ENCODE results near the gene AJM1. TPM values are rescaled to one million over a fixed set of nuclear protein-coding genes. Genes with fewer than 3 reads are reported as not detected.

AJM1 gene
- total and polyA plus RNA-seq, 2 donors (not counting 1 experiment from before 2014, with no cell fraction given): 1.7 to 2.9 TPM

DNA sequence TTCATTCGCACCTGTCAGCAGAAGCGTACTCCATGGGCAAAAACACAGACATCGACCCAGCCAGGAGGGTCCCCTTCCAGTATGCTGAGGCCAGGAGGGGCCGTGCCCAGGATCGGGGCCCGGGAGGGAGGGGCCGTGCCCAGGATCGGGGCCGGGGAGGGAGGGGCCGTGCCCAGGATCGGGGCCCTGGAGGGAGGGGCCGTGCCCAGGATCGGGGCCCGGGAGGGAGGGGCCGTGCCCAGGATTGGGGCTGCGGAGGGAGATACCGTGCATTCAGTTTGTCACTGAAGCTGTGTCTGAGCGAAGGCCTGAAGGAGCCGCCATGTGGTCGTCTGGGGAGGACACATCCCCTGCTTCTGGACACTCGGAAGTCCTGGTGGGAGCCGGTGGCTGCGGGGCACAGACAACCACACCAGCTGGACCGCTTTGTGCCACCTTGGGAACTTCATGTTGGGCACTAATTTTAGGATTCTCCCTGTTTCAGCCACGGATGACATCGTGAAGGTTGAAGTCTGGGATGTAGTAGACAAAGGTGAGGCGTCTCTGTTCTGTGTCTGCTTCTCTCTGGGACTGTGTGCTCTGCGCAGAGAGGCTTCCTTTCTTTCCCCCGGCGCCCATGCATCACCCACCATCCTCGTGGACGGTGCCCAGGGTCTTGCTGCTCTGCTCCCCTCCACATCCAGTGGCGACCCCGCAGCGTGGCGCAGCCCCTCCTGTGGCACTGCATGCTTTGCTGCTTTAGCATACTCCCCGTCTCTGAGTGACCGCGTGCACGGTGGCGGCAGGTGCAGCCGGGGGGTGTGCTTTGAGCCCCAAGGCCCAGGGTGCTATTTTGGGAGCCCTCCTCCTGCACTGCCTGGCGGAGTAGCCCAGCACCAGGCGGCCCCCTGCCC, 16.7 kb upstream of the AJM1 start:
- TF ChIP-seq CTCF (IDR thresholded peaks at IDR 0.05) (no peak), EZH2 (IDR thresholded peaks at IDR 0.05; ENCODE audit: borderline replicate concordance, insufficient read depth, low read depth, low read length, poor library complexity, severe bottlenecking) (no peak)
- peaks cover 5% of the 10 kb centered on the region for H3K4me1 Mint-ChIP-seq
- Histone ChIP-seq H4K20me1 (ENCODE audit: control insufficient read depth, insufficient read depth, low read length, poor library complexity, severe bottlenecking) (peaks cover 22% of the 10 kb centered on the region), H3K9me3 (ENCODE audit: control extremely low read depth in 1 of 3, control insufficient read depth in 2 of 3, insufficient read depth in 1 of 3, low read length in 2 of 3) (no peaks in the 10 kb centered on the region), H3K79me2 (ENCODE audit: control insufficient read depth, insufficient read depth, low read length) (no peaks in the 10 kb centered on the region), H3K4me1 (ENCODE audit: control insufficient read depth in 2 of 2, insufficient read depth in 2 of 2, low read length in 2 of 2) (peaks cover 0 to 4% of the 10 kb centered on the region in 2 donors), H3K9ac (ENCODE audit: low read length) (no peak overlapping the region), H3K36me3 (replicated peaks in 1 of 2; ENCODE audit: control extremely low read depth in 1 of 2, control insufficient read depth in 1 of 2, extremely low read depth in 1 of 2, insufficient read depth in 2 of 2, low read length in 1 of 2) (peaks cover 2 to 40% of the 10 kb centered on the region in 2 experiments), H2AFZ (ENCODE audit: insufficient read depth, low read depth, low read length, poor library complexity, severe bottlenecking) (no peak overlapping the region), H3K27me3 (replicated peaks in 1 of 4; ENCODE audit: control extremely low read depth in 1 of 4, control insufficient read depth in 3 of 4, insufficient read depth in 4 of 4, low read length in 3 of 4) (no peaks in the 10 kb centered on the region), H3K27ac (ENCODE audit: low read length in 2 of 2) (no peak overlapping the region), H3K4me2 (replicated peaks; ENCODE audit: low read depth, low read length, poor library complexity, severe bottlenecking) (no peak overlapping the region), H3K4me3 (ENCODE audit: control extremely low read depth in 1 of 5, extremely low read depth in 1 of 5, insufficient read depth in 1 of 5, low read depth in 2 of 5, low read length in 4 of 5) (no peak overlapping the region)
- intact Hi-C loops (cut with micrococcal nuclease): no loop called here
- DNase-seq (no peak), ATAC-seq (ENCODE audit: low read depth) (no peak)
- H3K27ac Mint-ChIP-seq: no peak overlapping the region
- no peak overlapping the region for H3K4me3 Mint-ChIP-seq
- H3K27me3 Mint-ChIP-seq: no peaks in the 10 kb centered on the region
- ChIA-PET POLR2A (no interaction called here), CTCF (interaction anchor here (1.2 kb wide), 1 partner anchor 9 kb away, joined by 5 read pairs; no protein-coding TSS in a partner anchor)
- H3K9me3 Mint-ChIP-seq (ENCODE audit: insufficient read depth): no peaks in the 10 kb centered on the region
- 96% methylated on average over 42 of the region's 44 CpGs for WGBS (ENCODE audit: insufficient coverage)

GRCh38 chr9:136826188-136826541, 16.1 kb upstream of the AJM1 start:
- intact Hi-C loops (cut with micrococcal nuclease): no loop called here
- no peak overlapping the region for H3K4me3 Mint-ChIP-seq
- Histone ChIP-seq H3K4me3 (ENCODE audit: control extremely low read depth in 1 of 5, extremely low read depth in 1 of 5, insufficient read depth in 1 of 5, low read depth in 2 of 5, low read length in 4 of 5) (no peak overlapping the region), H3K4me2 (replicated peaks; ENCODE audit: low read depth, low read length, poor library complexity, severe bottlenecking) (no peak overlapping the region), H3K27ac (ENCODE audit: low read length in 2 of 2) (no peak overlapping the region), H3K9me3 (ENCODE audit: control extremely low read depth in 1 of 3, control insufficient read depth in 2 of 3, insufficient read depth in 1 of 3, low read length in 2 of 3) (no peaks in the 10 kb centered on the region), H3K36me3 (replicated peaks in 1 of 2; ENCODE audit: control extremely low read depth in 1 of 2, control insufficient read depth in 1 of 2, extremely low read depth in 1 of 2, insufficient read depth in 2 of 2, low read length in 1 of 2) (peaks cover 2 to 46% of the 10 kb centered on the region in 2 experiments), H3K9ac (ENCODE audit: low read length) (no peak overlapping the region), H3K79me2 (ENCODE audit: control insufficient read depth, insufficient read depth, low read length) (no peaks in the 10 kb centered on the region), H4K20me1 (ENCODE audit: control insufficient read depth, insufficient read depth, low read length, poor library complexity, severe bottlenecking) (peaks cover 22% of the 10 kb centered on the region), H3K4me1 (ENCODE audit: control insufficient read depth in 2 of 2, insufficient read depth in 2 of 2, low read length in 2 of 2) (peaks cover 0 to under 1% of the 10 kb centered on the region in 2 donors), H3K27me3 (replicated peaks in 1 of 4; ENCODE audit: control extremely low read depth in 1 of 4, control insufficient read depth in 3 of 4, insufficient read depth in 4 of 4, low read length in 3 of 4) (no peaks in the 10 kb centered on the region), H2AFZ (ENCODE audit: insufficient read depth, low read depth, low read length, poor library complexity, severe bottlenecking) (no peak overlapping the region)
- 95% methylated on average over 17 of the region's 17 CpGs for WGBS (ENCODE audit: insufficient coverage)
- peaks cover under 1% of the 10 kb centered on the region for H3K4me1 Mint-ChIP-seq
- DNase-seq (no peak), ATAC-seq (ENCODE audit: low read depth) (no peak)
- TF ChIP-seq EZH2 (IDR thresholded peaks at IDR 0.05; ENCODE audit: borderline replicate concordance, insufficient read depth, low read depth, low read length, poor library complexity, severe bottlenecking) (no peak), CTCF (IDR thresholded peaks at IDR 0.05) (no peak)
- H3K27ac Mint-ChIP-seq: no peak overlapping the region
- POLR2A ChIA-PET: no interaction called here
- no peaks in the 10 kb centered on the region for H3K27me3 Mint-ChIP-seq
- CTCF ChIA-PET: interaction anchor here (1.2 kb wide), 1 partner anchor 9 kb away, joined by 5 read pairs; no protein-coding TSS in a partner anchor
- H3K9me3 Mint-ChIP-seq (ENCODE audit: insufficient read depth): no peaks in the 10 kb centered on the region
